Raji (cell line): Measurements from ENCODE around the gene CD200.

ENCODE experiments used
- POLR2A ChIP-seq: IDR thresholded peaks from 2 replicates; pipeline ENCODE4 v1.6.1; 2011; ENCODE audit warnings: low read depth, low read length, control low read depth; ENCODE audit not compliant: insufficient read depth

The CD200 gene, protein sequence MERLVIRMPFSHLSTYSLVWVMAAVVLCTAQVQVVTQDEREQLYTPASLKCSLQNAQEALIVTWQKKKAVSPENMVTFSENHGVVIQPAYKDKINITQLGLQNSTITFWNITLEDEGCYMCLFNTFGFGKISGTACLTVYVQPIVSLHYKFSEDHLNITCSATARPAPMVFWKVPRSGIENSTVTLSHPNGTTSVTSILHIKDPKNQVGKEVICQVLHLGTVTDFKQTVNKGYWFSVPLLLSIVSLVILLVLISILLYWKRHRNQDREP

DNA sequence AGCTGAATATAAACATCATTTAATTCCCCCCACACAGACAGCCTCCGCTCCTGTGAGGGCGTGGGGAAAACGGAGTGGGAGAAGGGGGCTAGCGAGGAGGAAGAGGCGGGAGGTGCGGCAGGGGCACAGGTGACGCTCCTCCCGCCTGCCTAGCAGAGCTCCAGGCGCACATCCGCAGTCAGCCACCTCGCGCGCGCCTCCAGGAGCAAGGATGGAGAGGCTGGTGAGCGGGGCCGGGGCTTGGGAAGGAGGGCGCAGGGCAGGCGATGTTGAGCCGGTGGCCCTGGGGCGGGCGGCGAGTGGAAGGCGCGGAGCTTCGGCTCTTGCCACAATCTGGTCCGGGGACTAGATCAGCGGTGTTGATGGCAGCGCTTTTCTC is at the start of gene CD200:
Gene CD200, plus strand, starts transcription at position 155 of the 379 bp plus-strand sequence. Its CDS starts 57 bp downstream, at position 212.
- TF ChIP-seq POLR2A = no peak

DNA sequence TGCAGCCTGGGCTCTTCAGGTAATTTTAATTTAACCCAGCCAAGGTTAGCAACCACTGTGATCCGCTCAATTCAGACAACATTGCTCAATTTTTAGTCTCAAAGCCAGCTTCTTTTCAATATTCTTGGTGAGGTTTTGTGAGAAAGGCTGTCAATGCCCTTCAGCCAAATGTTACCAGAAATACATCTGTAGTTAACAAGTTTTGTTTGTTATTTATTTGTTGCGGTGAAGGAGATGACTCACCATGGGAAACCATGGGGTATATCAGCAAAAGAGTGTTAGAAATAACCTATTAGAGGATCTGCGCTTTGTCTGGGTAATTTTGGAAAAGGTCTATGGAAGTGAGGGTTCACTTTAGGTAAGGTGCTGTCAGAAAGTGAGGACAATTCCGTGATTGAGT is 43.9 kb upstream of the CD200 start:
- no peak for TF ChIP-seq POLR2A

DNA sequence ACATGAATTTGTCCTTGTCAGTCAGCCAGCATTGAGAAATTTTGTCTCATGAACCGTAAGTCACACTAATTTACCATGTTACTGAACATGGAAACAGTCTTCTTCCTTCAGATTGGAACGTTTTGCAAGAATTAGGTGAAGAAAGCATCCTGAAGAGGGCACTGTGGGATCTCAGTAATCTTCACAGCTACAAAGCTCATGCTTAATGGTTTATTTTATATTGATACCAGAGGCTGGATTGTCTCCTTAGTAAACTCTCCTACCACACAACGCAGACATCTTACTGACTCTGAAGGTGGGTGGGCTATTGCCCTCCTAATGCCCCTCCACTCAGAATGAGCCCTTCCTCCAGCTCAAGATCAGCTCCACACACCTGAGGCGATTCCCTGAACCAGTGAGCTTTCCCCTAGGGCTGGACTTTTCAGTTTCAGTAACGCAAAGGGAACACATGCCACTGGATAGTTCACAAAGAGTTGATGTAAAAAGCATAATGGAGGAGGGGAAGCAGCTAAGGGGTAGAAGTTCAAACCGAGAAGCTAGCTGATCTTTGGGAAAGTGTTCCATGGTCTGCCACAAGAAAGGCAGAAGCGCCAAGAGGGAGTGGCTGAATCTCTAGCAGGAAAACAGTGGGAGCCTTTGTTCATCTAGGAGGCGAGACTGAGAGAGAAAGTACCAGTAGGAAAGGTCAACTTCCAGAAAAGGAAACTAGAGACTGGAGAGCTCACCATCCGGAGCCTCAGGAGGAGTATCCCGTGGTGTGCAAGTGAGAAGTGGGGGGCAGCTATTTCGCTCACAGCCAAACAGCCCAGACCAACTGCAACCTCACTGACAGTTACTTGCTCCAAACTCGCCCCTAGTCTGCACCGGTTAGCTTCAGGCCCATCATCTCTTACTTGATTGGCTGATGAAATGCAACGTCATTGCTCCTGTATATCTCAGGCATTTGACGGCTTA is 39.3 kb upstream of the CD200 start, which contains the start of gene SLC9C1:
Gene SLC9C1, minus strand, starts transcription at position 849 of the 954 bp plus-strand sequence. CDS start 7,425 bp downstream, outside the sequence.
- no peak for TF ChIP-seq POLR2A

DNA sequence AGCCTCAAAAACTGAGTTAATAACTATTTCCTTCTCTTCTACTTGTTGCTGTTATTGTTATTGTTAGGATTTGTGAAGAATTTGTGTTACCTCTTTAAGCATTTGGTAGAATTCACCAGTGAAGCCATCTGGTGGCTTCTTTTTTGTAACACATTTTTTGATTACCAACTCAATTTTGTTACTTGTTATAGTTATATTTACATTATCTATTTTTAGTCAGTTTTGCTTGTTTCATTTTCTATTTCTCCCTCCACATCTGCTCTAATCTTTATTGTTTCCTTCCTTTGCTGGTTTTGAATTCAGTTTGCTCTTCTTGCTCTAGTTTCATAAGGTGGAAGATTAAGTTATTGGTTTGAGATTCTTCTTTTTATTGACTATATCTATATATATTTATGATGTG is 35.2 kb upstream of the CD200 start:
- TF ChIP-seq POLR2A = no peak

DNA sequence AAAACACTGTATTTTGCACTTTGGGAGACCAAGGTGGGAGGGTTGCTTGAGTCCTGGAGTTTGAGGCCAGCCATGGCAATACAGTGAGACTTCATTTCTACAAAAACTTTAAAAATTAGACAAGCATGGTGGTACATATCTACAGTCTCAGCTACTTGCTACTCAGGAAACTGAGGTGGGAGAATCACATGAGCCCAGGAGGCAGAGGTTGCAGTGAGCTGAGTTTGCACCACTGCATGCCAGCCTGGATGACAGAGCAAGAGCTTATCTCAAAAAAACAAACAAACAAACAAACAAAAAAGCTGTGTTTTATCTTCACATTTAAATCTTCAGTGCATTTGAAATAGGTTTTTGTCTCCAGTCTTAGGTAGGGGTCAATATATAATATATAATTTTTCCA is 34.2 kb upstream of the CD200 start:
- TF ChIP-seq POLR2A = no peak

DNA sequence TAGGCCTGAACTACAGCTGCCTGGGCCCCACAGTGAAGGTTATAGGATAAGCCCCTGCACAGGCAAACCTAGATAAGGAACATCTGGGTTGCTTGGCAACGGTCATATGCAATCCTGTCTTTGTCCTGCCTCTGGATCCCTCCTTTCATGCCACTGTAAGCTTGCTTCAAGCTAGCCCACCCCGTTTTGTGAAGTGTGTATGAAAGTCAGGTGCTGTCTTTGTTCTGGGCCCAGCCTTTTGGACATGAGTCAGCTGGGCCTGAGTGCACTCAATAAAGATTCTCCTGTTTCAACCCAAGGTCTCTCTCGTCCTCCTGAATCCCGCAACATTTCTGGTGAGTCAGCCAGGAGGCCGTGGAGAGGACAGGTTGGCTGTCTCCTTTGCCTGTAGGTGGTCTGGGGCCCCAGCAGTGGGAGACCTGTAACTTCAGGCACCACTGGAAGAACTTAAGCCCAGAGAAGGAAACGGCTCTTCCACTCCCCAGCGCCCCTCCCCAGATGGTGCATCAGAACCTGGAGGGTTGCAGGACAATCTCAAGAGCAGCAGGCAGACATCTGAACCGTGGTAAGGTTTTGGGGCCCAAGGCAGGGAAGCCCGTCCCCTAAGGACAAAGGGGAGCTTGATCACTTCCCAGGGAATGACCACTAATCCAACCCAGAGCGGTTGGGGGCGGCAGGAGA is 30.7 kb upstream of the CD200 start:
- no peak for TF ChIP-seq POLR2A

DNA sequence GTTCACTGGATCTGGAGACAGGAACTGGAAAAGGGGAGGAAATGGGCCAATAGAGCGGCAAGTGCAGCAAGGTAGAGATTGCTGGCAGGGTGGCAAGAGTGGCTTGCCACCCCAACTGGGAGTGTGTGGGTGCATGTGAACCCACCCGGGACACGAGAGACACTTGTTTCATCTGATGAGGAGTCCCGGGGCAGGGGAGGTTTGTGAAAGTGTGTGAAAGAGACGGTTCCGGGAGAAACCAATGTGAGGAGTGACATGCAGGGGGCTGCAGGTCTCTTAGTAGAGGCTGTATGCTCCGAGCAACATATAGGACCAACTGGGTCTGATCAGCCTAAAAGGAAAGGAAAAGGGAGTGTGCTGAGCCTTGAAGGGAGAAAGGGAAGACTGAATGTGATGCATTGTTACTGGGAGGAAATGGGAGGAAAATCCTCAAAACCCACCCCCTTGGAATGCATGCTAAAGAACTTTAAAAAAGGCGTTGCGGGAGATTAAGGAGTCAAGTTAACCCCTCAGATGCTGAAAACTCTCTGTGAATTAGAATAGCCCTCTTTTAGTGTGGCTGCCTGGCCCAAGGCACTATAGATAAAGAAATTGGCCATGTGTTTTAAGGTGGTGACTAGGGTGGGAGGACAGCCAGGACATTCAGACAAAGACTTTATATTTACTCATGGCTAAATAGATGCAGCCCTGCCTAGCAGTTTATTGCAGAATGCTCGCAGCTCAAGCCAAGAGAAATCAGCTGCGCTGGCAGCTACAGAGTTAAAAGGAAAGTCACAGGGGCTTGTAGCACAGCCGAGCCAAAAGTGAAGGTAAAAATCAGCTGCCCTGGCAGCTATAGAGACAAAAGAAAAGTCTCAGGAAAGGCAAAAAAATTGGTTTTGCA is 29.8 kb upstream of the CD200 start:
- TF ChIP-seq POLR2A = no peak

DNA sequence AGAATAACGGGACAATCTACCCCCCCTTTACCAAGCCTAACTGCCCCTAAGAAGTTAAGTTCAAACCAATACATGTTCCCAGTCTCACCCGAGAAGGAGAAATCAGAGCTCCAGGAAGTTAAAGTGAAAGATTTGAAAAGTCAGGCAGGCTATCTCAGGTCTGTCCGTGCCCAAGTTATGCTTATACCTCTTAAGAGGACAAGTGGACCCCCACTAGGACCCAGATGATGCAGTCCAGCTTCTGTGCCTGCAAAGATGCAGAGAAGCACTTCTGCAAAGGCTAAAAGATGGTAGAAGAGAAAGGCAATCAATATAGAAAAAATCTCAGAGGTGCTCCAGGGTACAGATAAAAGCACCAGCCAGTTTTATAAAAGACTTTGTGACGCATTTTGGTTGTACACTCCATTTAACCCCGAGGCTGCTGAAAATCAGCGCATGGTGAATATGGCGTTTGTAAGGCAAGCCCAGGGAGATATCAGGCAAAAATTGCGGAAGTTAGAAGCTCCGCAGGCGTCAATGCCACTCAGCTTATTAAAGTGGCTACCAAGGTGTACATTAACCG is 29.1 kb upstream of the CD200 start:
- TF ChIP-seq POLR2A = no peak

DNA sequence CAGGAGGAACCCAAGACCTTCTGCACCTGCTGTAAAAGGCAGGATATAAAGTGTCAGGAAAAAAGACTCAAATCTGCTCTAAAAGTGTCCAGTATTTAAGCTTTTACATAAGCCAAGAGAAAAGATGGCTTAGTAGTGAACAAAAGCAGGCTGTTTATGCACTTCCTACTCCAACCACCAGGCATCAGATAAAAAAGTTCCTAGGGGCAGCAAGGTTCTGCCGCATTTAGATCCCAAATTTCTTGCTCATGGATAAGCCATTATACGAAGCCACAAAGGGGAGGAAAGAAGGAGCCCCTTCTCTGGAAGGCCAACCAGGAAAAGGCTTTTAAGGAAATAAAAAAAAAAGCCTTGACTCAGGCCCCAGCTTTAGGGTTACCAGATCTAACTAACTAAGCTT is 28.3 kb upstream of the CD200 start:
- no peak for TF ChIP-seq POLR2A

DNA sequence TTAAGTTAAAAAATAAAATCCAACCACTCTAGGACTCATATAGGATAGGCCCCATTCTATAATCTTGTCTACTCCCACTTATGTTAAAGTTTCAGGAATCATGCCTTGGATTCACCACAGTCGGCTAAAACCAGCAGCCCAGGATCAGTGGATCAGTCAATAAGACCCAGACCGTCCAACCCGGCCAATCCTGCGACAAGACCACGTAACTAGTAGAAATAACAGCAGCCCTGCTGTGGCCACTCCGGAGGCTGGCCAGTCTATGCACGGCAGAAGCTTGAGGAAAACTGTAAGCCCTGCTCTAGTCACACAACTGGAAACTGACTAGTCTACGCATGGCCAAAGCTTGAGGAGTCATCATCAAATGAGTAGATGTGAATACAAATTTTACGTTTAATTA is 26.1 kb upstream of the CD200 start:
- TF ChIP-seq POLR2A = no peak

DNA sequence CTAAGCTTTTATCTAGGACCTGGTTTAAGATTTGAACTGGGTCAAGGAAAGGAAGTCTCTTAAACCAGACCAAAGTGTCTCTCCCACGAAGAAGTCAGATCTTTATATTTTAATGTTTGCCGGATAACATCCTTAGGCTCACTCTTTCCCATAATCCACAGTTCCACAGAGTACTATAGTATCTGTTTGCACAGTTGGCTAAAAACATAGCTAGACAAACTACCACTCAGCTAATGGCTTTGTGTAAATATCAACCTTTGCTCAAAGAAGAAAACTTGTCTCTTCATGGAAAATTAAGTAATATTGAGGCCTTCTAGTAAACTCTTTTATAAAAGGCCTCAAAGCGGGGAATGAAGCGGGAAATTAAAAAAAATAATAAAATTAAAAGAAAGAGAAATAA is 25.4 kb upstream of the CD200 start:
- TF ChIP-seq POLR2A = no peak

DNA sequence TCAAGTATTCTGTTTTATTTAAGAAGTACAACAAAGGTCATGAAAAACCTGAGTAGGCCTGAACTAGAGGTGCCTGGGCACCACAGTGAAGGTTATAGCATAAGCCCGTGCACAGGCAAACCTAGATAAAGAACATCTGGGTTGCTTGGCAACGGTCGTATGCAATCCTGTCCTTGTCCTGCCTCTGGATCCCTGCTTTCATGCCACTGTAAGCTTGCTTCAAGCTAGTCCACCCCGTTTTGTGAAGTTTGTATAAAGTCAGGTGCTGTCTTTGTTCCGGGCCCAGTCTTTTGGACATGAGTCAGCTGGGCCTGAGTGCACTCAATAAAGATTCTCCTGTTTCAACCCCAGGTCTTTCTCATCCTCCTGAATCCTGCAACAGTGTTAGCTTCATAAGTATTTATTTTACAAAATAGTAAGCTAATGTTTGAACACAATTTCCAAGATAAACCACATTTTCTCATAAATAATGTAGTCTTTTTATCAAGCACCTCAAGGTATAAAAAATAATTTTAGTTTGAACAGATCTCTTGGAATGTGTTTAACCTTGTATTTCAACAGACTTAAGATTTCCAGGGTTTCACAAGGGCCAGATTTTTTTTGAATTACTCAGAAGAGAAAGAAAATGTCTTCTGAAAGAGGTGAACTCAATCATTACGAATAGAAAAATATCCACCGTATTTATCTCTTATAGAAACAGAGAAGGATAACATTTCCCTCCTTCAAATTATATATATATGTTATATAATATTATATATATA is 24.6 kb upstream of the CD200 start:
- TF ChIP-seq POLR2A = no peak

DNA sequence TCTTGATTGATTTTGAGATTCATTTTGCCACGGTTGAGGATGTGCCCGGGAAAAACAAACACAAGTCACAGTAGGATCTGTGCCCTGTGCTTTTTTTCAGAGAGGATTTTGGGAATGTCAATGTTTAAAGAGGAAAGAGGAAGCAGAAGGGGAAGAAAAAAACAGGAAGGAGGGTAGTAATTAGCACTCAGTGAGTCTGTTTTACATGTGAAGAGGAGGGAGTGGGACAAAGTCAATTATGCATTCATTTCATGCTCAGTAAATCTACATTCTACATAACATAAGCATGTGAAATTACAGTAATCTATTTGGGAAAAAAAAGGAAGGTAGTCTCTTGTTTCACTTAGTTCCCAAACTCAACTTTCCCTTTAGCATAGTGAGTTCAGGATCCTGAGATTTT is 18.3 kb upstream of the CD200 start:
- no peak for TF ChIP-seq POLR2A

DNA sequence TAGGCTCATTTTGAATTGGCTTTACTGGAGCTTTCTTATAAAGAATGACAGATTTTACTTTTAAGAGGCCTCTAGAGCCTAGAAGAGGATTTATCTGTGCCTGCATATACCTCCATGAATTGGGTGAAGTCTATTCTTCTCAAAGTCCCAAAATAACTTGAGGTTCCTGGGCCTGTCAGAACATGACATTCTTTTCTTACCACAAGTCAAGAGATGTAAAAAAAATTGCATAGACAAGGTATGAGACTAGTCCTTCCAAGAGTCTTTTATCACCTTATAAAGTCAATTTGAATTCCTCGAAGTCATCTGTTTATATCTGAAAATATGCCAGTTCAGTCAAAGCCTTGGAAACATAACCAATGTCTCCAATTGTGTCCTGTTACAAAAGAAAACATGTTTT is 17.2 kb upstream of the CD200 start:
- no peak for TF ChIP-seq POLR2A
